ENCODE results near the gene PLPP7.
A peak's percentile ranks its signal among the peaks of the same experiment; 100 is the strongest.

The PLPP7 gene

DNA sequence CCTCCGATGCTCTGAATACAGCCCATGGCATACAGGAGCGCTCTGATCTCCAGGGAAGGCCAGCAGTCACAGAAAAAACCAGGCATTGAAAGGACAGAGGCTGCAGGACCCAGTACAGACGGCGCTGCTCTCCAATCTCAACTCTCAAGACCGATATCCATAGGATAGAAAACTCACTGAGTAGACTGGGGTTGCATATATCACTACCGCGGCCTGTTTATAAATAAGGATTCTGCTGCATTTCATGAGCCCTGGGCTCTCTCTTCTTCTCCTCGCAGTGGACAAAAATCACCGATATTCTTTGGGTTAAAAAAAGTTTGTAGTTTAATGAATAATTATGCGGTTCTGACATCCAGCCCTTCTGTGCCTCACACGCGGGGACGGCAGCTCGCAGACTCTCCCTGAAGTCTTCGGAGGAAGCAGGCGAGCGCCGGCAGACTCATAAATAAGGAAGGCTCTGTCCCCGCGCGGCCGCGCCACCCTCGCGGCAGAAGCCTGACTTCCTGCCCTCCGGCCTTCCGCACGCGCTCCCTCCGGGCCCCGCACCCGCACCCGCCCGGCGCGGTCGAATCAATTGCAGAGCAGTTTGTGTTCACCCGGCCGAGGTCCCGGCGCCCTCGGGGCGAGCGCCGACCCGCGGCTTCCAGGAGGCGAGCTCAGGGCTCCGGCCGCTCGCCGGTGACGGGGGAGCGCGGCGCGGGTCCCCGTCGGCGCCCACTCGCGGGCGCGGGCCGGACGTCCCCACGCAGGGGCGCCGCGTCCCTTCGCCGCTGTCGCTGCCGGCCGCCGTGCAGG lies 13.2 kb upstream of the PLPP7 start, which contains the start of gene FAM78A:
Gene FAM78A, minus strand, starts transcription at position 417 of the 795 bp plus-strand sequence. Its CDS starts 331 bp downstream, at position 86.
- no peak for TF ChIP-seq POLR2AphosphoS5 (IDR thresholded peaks at IDR 0.05; ENCODE audit: low read depth, low read length)

DNA sequence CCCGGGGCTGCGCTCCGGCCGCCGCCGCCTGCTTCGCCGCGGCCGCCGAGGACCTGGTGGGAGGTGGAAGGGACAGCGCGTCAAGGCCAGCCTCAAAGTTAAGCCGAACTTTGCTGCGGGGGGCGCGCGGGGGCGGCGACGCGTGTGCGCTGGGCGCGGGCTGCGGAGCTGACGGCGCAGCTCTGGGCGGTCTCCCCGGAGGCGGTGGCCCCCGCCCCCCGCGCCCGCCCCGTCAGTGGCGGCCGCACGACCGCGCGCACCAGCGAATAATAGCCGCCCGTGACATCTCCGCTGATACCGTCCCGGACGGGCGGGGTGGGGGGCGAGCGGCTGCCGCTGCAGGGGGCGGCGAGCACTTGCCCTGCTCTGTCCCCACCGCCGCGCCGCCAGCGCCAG lies 12.6 kb upstream of the PLPP7 start:
- no peak for TF ChIP-seq POLR2AphosphoS5 (IDR thresholded peaks at IDR 0.05; ENCODE audit: low read depth, low read length)

DNA sequence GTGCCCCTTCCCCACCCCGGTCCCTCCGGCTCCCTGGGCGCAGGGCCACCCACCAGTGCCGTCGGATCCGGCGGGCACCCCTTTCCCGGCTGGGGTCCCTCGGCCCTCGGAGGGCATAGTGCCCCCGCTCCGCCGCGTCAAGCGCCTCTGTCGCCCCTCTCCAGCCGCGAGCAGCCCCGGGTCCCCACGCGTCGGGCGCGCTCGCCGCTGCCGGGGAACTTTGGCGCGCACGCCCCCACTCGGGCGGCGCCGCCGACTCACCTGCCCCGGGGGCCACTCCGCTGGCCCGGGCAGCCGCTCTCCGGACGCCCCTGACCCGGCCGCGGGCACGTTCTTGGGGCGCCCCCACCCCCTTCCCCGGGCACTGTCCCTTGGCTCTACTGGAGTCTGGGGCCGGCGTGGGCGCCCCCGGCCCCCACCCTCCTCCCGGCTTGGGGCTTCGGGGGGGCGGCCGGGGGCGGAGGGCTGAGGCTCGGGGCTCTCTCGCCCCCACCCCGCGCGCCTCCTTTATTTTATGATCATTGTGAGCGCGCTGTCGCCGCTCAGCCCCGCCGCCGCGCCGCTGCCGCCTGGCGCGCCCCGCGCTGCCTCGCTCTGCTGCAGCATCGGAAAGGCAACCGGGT lies 12.1 kb upstream of the PLPP7 start:
- TF ChIP-seq FOXP2 (optimal IDR thresholded peaks at IDR 0.05; ENCODE audit: borderline replicate concordance, extremely low read depth, extremely low read length, insufficient read depth) (no peak), POLR2AphosphoS5 (IDR thresholded peaks at IDR 0.05; ENCODE audit: low read depth, low read length) (no peak), SIN3A (IDR thresholded peaks at IDR 0.05; ENCODE audit: borderline replicate concordance, insufficient read depth, low read length) (no peak), TAF1 (IDR thresholded peaks at IDR 0.05; ENCODE audit: borderline replicate concordance, insufficient read depth, low read length) (no peak)
- TF ChIP-seq, protein P1, sequence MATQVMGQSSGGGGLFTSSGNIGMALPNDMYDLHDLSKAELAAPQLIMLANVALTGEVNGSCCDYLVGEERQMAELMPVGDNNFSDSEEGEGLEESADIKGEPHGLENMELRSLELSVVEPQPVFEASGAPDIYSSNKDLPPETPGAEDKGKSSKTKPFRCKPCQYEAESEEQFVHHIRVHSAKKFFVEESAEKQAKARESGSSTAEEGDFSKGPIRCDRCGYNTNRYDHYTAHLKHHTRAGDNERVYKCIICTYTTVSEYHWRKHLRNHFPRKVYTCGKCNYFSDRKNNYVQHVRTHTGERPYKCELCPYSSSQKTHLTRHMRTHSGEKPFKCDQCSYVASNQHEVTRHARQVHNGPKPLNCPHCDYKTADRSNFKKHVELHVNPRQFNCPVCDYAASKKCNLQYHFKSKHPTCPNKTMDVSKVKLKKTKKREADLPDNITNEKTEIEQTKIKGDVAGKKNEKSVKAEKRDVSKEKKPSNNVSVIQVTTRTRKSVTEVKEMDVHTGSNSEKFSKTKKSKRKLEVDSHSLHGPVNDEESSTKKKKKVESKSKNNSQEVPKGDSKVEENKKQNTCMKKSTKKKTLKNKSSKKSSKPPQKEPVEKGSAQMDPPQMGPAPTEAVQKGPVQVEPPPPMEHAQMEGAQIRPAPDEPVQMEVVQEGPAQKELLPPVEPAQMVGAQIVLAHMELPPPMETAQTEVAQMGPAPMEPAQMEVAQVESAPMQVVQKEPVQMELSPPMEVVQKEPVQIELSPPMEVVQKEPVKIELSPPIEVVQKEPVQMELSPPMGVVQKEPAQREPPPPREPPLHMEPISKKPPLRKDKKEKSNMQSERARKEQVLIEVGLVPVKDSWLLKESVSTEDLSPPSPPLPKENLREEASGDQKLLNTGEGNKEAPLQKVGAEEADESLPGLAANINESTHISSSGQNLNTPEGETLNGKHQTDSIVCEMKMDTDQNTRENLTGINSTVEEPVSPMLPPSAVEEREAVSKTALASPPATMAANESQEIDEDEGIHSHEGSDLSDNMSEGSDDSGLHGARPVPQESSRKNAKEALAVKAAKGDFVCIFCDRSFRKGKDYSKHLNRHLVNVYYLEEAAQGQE (IDR thresholded peaks at IDR 0.05; ENCODE audit: insufficient read depth in 1 of 2, low read depth in 2 of 2, low read length in 2 of 2): no peak

DNA sequence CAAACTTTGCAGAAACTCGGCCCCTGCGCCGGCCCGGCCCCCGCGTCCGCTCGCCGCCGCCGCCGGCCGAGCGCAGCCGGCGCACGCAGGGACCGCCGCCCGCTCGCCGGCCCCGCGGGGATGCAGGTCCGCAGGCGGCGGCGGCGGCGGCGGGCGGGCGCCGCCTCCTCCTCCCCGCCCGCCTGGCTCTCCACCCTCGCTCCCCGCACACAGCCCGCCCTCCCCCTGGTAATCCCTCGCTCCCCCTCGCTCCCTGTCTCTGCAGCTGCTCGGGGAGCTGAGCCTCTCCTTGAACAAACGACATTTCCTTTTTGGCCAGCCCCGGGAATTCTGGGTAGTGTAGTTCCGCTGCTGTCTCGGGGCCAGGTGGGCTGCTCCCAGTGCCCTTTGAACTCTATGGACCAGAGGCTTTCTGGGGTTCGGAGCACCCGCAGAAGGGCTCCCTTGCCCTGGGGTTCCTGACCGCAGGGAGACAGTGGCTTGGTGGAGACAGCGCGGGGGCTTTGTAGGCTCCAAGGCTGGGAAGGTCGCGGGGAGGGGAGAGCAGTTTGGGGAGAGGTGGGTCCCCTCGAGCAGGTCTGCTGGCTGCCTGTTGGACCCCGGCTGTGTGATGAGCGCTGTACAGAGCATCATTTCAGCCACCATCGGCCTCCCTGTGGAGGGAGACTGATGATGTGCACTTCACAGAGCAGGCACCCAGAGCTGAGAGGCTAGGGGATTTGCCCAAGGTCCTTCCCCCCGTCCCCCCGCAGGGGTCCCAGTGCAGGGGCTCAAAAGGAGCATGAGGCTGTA lies 11.4 kb upstream of the PLPP7 start:
- TF ChIP-seq SIN3A (IDR thresholded peaks at IDR 0.05; ENCODE audit: borderline replicate concordance, insufficient read depth, low read length): no peak
- 0 out of 2 replicates have a peak, but pooled peaks have one; percentile 51 for TF ChIP-seq TAF1 (IDR thresholded peaks at IDR 0.05; ENCODE audit: borderline replicate concordance, insufficient read depth, low read length)
- 0 out of 2 replicates have a peak, but pooled peaks have one; percentile 21 for TF ChIP-seq POLR2AphosphoS5 (IDR thresholded peaks at IDR 0.05; ENCODE audit: low read depth, low read length)

DNA sequence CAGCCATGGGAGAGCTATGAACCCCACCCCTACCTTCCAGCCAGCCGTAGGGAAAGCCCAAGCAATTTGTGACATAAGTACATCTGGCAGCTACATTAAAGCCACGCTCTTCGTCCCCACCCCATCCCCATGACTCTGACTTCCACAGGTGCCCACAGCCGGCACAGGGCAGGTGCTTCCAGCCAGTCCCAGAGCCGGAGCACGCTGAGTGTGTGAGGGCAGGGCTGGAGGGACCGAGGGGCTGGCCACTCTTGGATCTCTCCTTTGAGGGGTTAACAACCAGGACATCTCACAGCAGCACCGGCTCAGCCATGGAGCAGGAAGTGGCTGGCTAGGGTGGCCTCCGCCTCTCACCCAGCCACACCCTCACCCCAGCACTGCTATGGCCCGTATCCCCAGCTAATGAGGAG lies 10.8 kb upstream of the PLPP7 start:
- TF ChIP-seq TAF1 (IDR thresholded peaks at IDR 0.05; ENCODE audit: borderline replicate concordance, insufficient read depth, low read length) (no peak), POLR2AphosphoS5 (IDR thresholded peaks at IDR 0.05; ENCODE audit: low read depth, low read length) (no peak), FOXP2 (optimal IDR thresholded peaks at IDR 0.05; ENCODE audit: borderline replicate concordance, extremely low read depth, extremely low read length, insufficient read depth) (no peak), SIN3A (IDR thresholded peaks at IDR 0.05; ENCODE audit: borderline replicate concordance, insufficient read depth, low read length) (no peak)
- TF ChIP-seq, protein P1 (IDR thresholded peaks at IDR 0.05; ENCODE audit: insufficient read depth in 1 of 2, low read depth in 2 of 2, low read length in 2 of 2): no peak

DNA sequence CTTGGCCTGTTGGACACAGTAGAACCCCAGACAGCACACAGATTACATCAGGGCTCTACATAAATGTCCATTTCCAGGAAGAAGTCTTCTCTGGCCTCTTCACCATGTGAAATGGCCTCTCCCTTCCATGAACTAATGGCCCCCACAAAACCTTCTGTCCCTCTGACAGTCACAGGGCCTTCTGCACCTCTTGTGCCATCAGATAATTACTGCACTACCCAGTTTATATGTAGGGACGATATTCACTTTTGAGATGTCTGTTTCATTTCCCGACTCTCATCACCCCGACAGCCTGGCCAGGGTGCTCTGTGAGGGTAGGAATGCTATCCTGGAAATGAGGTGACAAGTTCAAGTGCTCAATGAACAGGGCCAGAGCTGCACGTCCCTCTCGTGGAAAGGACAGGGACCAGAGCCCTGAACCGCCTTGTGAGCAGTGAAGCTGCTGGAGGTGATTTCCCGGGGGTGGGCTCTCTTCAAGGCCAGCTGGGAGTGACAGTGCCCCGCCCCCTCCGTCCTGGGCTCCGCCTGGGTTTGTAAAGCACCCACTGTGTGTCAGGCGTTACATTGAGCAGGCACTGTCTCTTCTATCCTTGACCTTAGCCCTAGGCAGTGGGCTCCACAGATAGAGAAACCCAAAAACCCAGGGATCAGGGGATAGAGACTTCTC lies 10.2 kb upstream of the PLPP7 start:
- TF ChIP-seq POLR2AphosphoS5 (IDR thresholded peaks at IDR 0.05; ENCODE audit: low read depth, low read length) (no peak), TAF1 (IDR thresholded peaks at IDR 0.05; ENCODE audit: borderline replicate concordance, insufficient read depth, low read length) (no peak), SIN3A (IDR thresholded peaks at IDR 0.05; ENCODE audit: borderline replicate concordance, insufficient read depth, low read length) (no peak), FOXP2 (optimal IDR thresholded peaks at IDR 0.05; ENCODE audit: borderline replicate concordance, extremely low read depth, extremely low read length, insufficient read depth) (no peak)
- TF ChIP-seq, protein P1 (IDR thresholded peaks at IDR 0.05; ENCODE audit: insufficient read depth in 1 of 2, low read depth in 2 of 2, low read length in 2 of 2): no peak

Data from PFSK-1 (cell line).